Measurements from ENCODE around the gene DNAJC27.

Gene DNAJC27

DNA sequence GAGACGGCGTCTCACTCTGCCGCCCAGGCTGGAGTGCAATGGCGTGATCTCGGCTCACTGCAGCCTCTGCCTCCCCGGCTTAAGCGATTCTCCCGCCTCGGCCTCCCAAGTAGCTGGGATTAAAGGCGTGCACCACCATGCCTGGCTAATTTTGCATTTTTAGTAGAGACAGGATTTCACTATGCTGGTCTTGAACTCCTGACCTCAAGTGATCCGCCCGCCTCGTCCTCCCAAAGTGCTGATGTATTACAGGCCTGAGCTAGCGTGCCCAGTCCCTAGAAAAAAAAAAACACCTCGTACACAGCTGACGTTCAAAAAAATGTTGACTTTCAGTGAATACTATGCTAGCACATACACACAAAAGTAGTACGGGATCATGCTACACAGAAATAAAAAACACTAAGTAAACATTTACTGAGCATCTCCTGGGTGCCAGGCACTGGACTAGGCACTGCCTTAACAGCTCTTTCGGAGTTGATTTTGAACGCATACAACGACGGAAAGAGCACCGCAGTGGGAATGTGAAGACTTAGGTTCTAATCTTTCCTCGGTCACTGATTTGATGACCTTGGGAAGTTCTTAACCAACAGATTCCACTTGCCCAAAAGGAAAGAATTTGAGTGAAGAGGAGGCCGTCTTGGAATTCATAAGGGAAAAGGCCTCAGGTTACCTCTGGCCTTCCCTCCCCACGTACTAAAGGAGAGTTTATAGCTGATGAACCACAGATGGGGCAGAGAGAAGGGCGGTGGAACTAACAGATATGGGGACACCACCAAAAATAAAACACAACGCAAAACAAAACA, 1.1 kb downstream of the DNAJC27 start:
- DNase-seq (ENCODE audit: low read depth in 2 of 2): no peak

GRCh38 chr2:24969784-24970183, 2.0 kb downstream of the DNAJC27 start:
- DNase-seq (ENCODE audit: low read depth in 2 of 2): no peak

DNA sequence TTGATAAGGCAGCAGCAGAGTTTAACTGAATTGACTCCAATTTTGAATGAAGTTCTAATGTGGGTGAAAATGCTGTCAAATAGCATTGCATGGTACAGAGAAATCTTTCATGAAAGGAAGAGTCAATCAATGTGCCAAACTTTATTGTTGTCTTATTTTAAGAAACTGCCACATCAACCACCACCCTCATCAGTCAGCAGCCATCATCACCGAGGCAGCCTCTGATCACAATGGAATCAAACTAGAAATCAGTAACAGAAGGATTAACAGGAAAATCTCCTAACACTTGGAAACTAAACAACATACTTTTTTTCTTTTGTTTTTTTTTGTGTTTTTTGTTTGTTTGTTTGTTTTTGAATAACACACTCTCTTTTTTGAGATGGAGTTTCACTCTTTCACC, 9.9 kb downstream of the DNAJC27 start:
- DNase-seq (ENCODE audit: low read depth in 2 of 2): no peak

GRCh38 chr2:24959761-24960160, 12.0 kb downstream of the DNAJC27 start:
- no peak for DNase-seq (ENCODE audit: low read depth in 2 of 2)

GRCh38 chr2:24958411-24958935, 13.3 kb downstream of the DNAJC27 start:
- no peak for DNase-seq (ENCODE audit: low read depth in 2 of 2)

GRCh38 chr2:24957976-24958375, 13.8 kb downstream of the DNAJC27 start:
- DNase-seq (ENCODE audit: low read depth in 2 of 2): no peak

- DNase-seq (ENCODE audit: low read depth in 2 of 2): no peak
These were observed 14.5 kb downstream of the DNAJC27 start for GRCh38 chr2:24957221-24957620.

DNA sequence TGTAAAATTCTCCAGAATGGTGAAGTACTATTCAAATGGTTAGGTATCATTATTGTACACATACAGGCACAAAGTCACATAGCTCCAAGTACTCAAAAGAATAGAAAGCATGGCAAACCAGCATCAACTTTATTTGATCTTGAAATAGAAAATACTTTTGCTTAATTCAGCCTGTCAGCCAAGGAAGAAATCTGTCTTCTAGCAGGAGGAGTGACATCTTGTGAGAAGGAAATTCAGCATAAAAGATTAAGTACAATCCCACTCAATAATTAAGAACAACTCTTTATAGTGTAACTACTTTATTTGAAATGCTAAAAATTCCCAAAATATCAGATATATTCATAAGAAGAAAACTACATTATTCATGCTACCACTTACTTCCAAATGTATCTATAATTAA, 15.8 kb downstream of the DNAJC27 start:
- no peak for DNase-seq (ENCODE audit: low read depth in 2 of 2)

- DNase-seq (ENCODE audit: low read depth in 2 of 2): no peak
These were observed 16.5 kb downstream of the DNAJC27 start for GRCh38 chr2:24955232-24955631.

- DNase-seq (ENCODE audit: low read depth in 2 of 2): no peak
These were observed 21.7 kb downstream of the DNAJC27 start for GRCh38 chr2:24950102-24950501.

DNA sequence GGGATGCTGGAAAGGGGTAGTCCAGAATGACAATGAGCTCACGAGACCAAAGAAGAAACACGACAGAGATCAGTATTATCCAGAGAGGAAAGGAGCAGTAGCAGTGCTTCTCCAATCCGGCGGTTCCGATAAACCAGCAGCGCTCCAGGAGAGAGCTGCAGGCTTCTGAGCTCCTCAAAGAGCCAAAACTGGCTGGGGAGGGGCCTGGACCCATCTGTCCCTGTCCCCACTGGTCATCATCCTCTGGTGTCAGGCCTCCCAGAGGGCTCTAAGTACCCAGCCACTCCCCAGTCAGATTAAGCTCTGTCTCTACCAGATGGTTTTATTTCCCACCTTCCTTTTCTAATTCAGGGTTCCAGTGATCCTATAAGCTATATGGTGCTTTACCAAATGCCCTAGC, 23.2 kb downstream of the DNAJC27 start:
- DNase-seq (ENCODE audit: low read depth in 2 of 2): no peak

DNA sequence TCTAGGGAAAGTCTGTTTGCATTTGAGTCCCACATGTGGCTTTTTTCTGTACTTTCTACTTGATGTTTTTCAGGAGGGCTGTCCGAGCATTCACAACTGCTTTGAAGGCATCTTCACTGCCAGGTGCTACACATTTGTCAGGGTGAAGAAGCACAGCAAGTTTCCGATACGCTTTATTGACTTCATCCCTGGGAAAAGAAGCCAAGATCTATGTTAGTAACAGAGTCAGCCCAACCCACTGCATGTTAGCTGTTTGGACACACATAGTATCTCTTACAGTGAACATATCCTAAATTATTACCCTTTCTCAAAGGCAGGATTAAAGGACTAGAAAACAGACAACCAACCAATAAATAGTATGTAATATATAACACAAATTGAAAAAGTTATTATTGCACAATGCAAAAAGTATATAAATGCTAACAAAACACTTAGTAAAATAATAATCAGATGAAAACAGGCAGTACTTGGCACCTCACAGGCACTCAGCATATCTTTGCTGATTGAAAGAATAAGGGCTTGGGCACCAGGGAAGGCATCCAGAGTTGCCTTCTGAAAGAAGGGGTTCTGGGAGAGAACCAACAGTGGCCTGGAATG, 24.1 kb downstream of the DNAJC27 start:
- no peak for DNase-seq (ENCODE audit: low read depth in 2 of 2)

- DNase-seq (ENCODE audit: low read depth in 2 of 2): no peak
These were observed 25.8 kb downstream of the DNAJC27 start for GRCh38 chr2:24945907-24946306.

- no peak for DNase-seq (ENCODE audit: low read depth in 2 of 2)
These were observed 28.2 kb downstream of the DNAJC27 start for GRCh38 chr2:24943427-24944053.

- no peak for DNase-seq (ENCODE audit: low read depth in 2 of 2)
These were observed 32.4 kb downstream of the DNAJC27 start for GRCh38 chr2:24939353-24939752.

DNA sequence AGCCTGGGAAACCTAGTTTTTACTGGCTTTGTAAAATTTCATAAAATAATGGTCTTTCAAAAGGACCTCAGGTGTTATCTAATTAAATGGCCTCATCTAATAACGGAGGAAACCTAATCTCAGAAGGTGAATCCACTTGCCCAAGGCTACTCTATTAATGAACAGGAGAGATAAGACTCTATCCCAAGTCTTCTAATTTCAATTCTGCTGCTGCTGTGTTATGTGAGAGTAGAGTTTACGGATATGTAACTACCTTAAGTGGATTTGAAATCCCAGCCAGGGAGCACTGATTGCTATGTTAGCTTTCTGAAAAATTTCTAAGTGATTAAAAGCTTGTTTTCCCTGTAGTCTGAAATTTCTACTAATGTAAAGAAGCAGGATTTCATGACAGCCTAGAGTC, 34.5 kb downstream of the DNAJC27 start:
- no peak for DNase-seq (ENCODE audit: low read depth in 2 of 2)

GRCh38 chr2:24935145-24935544, 36.6 kb downstream of the DNAJC27 start:
- no peak for DNase-seq (ENCODE audit: low read depth in 2 of 2)

GRCh38 chr2:24932715-24933114, 39.0 kb downstream of the DNAJC27 start:
- DNase-seq (ENCODE audit: low read depth in 2 of 2): no peak

- DNase-seq (ENCODE audit: low read depth in 2 of 2): no peak
These were observed 41.0 kb downstream of the DNAJC27 start for GRCh38 chr2:24930768-24931167.

- no peak for DNase-seq (ENCODE audit: low read depth in 2 of 2)
These were observed 42.5 kb downstream of the DNAJC27 start for GRCh38 chr2:24929230-24929629.

- no peak for DNase-seq (ENCODE audit: low read depth in 2 of 2)
These were observed 43.7 kb downstream of the DNAJC27 start for GRCh38 chr2:24928036-24928435.

GRCh38 chr2:24926602-24927252, 45.0 kb downstream of the DNAJC27 start:
- DNase-seq (ENCODE audit: low read depth in 2 of 2): no peak
